HCT116 (cell line): Measurements from ENCODE around the gene SH3BP4.

Experiments
- CBX3 ChIP-seq: IDR thresholded peaks from 2 replicates; pipeline ENCODE4 v1.6.1; 2012; ENCODE audit warnings: low read depth
- CEBPB ChIP-seq: IDR thresholded peaks from 2 replicates; pipeline ENCODE4 v1.6.1; 2012; ENCODE audit warnings: low read depth
- ELF1 ChIP-seq: IDR thresholded peaks from 2 replicates; pipeline ENCODE4 v1.6.1; 2012; ENCODE audit warnings: low read depth, borderline replicate concordance
- EZH2 ChIP-seq: fragments of 200-600 bp; sonication (generic); IDR thresholded peaks from 2 replicates; pipeline ENCODE4 v1.6.1; 2017; ENCODE audit warnings: antibody characterized with exemption, mixed run types
- EZH2phosphoT487 ChIP-seq: fragments of 200-600 bp; IDR thresholded peaks from 2 replicates; pipeline ENCODE4 v1.6.1; 2018; ENCODE audit warnings: antibody characterized with exemption, borderline replicate concordance
- JUND ChIP-seq: IDR thresholded peaks from 2 replicates; pipeline ENCODE4 v1.6.1; 2012
- POLR2A ChIP-seq: IDR thresholded peaks from 2 replicates; pipeline ENCODE4 v1.7.0; 2011; ENCODE audit warnings: borderline replicate concordance; ENCODE audit not compliant: insufficient read depth, insufficient read length; ENCODE audit errors: extremely low read depth
- POLR2AphosphoS5 ChIP-seq: IDR thresholded peaks from 2 replicates; pipeline ENCODE4 v1.6.1; 2011; ENCODE audit warnings: mild to moderate bottlenecking, low read depth, low read length, moderate library complexity
- SIN3A ChIP-seq: IDR thresholded peaks from 2 replicates; pipeline ENCODE4 v1.6.1; 2012; ENCODE audit warnings: low read depth
- SP1 ChIP-seq: IDR thresholded peaks from 2 replicates; pipeline ENCODE4 v1.6.1; 2012; ENCODE audit warnings: low read depth
- ZNF274 ChIP-seq: fragments of 200-500 bp; sonication (Bioruptor generic); IDR thresholded peaks from 2 replicates; pipeline ENCODE4 v1.6.1; 2014; ENCODE audit warnings: mild to moderate bottlenecking, low read depth, low read length, inconsistent platforms
- TF ChIP-seq, protein P1 (sequence below), 3 experiments: fragments of 200-600 bp in 1 of 3; sonication (generic) in 1 of 3; IDR thresholded peaks in 2 of 3; conservative IDR thresholded peaks in 1 of 3; 2 replicates each; pipeline ENCODE4 v1.5.1; 2012 to 2017; ENCODE audit warnings: low read depth in 2 of 3, low read length in 2 of 3, antibody characterized with exemption in 1 of 3, borderline replicate concordance in 1 of 3, control low read depth in 1 of 3, mild to moderate bottlenecking in 1 of 3, mixed read lengths in 1 of 3, mixed run types in 1 of 3, moderate library complexity in 1 of 3; ENCODE audit not compliant: insufficient read depth in 1 of 3

DNA sequence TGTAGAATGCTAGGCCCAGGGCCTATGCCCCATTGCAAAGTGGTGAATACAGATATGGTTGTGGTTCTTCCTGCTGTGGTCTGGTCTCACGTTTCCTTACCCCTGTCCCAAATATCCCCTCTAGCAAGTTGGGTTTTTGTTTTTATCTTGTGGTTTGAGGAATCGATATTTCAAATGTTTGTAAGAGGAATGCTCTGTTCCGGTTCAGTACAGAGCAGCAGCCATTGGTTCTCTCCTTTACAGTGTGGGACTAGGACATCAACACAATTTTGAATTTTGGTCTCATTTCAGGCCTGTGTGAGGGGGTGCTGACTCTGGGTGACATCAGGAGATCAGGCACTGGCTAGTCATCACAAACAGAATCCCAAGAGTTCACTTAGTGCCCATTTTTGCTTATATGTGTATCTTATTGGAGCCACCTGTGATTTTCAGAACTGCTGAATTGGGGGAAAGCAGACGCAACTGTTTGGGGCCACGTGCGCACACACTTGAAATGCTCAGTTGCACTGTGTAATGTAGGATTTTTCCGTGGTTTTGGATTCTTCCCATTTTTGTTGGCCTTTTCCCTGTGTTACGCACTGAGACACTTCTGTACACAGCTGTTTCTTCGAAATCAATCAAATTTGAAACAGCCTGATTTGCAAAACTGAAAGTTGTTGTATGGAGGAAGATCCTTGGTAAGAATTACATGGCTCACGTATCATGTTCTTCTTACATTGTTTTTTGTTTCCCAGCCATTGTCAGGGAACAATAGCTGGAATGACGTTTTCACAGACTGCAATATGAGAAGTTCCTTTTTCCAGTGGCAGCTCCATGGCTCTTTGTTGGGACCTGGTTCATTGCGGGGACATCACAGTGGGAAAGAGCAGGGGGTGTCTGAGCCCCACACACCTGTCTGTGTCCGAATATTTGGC lies 8.6 kb downstream of the SH3BP4 start:
- no peak for TF ChIP-seq EZH2phosphoT487
- TF ChIP-seq POLR2AphosphoS5 = no peak
- no peak for TF ChIP-seq JUND
- TF ChIP-seq, protein P1, sequence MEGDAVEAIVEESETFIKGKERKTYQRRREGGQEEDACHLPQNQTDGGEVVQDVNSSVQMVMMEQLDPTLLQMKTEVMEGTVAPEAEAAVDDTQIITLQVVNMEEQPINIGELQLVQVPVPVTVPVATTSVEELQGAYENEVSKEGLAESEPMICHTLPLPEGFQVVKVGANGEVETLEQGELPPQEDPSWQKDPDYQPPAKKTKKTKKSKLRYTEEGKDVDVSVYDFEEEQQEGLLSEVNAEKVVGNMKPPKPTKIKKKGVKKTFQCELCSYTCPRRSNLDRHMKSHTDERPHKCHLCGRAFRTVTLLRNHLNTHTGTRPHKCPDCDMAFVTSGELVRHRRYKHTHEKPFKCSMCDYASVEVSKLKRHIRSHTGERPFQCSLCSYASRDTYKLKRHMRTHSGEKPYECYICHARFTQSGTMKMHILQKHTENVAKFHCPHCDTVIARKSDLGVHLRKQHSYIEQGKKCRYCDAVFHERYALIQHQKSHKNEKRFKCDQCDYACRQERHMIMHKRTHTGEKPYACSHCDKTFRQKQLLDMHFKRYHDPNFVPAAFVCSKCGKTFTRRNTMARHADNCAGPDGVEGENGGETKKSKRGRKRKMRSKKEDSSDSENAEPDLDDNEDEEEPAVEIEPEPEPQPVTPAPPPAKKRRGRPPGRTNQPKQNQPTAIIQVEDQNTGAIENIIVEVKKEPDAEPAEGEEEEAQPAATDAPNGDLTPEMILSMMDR (IDR thresholded peaks at IDR 0.05 in 2 of 3, conservative IDR thresholded peaks at IDR 0.05 in 1 of 3; ENCODE audit: borderline replicate concordance in 1 of 3, insufficient read depth in 1 of 3, low read depth in 2 of 3, low read length in 2 of 3) = no peak
- no peak for TF ChIP-seq CBX3
- no peak for TF ChIP-seq SP1
- no peak for TF ChIP-seq EZH2
- TF ChIP-seq ZNF274 = no peak
- no peak for TF ChIP-seq CEBPB
- no peak for TF ChIP-seq POLR2A
- TF ChIP-seq SIN3A = no peak
- no peak for TF ChIP-seq ELF1
